GM12874 (cell line): Measurements from ENCODE around the gene COL6A1.

Experiments
- TF ChIP-seq, protein P1 (sequence below): IDR thresholded peaks from 2 replicates; pipeline ENCODE4 v1.5.1; 2011; ENCODE audit warnings: low read depth, mild to moderate bottlenecking, control low read depth, low read length, moderate library complexity; ENCODE audit not compliant: insufficient read depth

COL6A1 gene

DNA sequence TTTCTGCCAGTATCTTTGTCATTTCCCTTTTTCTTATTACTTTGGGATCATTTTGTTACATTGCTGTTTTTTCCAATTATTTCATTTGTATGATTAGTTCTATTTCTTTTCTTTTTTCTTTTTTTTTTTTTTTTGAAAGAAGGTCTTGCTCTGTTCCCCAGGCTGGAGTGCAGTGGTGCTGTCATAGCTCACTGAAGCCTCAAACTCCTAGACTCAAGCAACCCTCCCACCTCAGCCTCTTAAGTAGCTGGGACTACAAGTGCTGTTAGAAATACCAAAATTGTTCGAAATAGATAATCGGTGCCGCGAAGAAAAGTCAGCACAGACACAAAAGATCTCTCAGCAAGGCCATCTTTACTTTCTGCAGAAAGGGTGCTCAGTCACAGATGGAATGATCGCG, 26.6 kb upstream of the COL6A1 start:
- TF ChIP-seq, protein P1, sequence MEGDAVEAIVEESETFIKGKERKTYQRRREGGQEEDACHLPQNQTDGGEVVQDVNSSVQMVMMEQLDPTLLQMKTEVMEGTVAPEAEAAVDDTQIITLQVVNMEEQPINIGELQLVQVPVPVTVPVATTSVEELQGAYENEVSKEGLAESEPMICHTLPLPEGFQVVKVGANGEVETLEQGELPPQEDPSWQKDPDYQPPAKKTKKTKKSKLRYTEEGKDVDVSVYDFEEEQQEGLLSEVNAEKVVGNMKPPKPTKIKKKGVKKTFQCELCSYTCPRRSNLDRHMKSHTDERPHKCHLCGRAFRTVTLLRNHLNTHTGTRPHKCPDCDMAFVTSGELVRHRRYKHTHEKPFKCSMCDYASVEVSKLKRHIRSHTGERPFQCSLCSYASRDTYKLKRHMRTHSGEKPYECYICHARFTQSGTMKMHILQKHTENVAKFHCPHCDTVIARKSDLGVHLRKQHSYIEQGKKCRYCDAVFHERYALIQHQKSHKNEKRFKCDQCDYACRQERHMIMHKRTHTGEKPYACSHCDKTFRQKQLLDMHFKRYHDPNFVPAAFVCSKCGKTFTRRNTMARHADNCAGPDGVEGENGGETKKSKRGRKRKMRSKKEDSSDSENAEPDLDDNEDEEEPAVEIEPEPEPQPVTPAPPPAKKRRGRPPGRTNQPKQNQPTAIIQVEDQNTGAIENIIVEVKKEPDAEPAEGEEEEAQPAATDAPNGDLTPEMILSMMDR = no peak

DNA sequence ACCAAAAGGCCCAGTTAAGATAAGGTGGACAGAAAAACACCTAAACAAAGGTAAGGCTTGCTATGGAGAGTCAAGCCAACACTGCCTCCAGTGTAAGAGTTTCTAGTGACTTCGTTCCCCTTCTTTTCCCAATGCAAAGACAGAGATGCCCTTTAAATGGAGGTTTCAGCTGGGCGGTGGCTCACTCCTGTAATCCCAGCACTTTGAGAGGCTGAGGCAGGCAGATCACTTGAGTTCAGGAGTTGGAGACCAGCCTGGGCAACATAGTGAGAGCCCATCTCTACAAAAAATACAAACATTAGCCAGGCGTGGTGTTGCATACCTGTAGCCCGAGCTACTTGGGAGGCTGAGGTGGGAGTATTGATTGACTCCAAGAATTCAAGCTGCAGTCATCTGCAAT, 24.0 kb upstream of the COL6A1 start:
- TF ChIP-seq, protein P1 = no peak

DNA sequence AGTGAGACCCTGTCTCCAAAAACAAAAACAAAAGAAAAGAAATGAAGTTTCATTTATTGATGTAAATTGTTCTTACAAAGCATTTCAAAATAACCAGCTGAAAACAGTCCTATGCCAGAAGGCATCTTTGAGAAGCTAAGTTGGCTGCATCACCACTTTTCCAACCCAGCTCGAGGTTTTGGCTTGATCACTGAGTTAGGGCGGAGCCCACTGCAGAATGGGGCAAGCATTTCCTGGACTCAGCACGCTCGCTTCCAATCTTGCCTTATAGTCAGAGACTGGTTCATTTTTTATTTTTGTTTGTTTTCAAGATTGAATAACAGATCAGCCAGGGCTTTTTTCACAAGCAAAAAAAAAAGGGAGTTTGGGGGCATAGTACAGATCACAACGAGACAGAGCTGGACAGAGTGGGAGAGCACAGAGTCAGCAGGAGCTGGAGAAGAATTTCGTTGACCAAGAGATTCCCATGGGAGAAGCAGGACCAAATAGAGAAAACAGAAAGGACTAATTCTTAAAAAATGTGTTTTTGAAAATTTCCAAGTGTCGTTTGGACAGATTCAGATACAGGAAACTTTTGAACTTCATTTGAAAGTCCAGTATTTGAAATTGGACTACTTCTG, 23.5 kb upstream of the COL6A1 start:
- TF ChIP-seq, protein P1 = no peak

DNA sequence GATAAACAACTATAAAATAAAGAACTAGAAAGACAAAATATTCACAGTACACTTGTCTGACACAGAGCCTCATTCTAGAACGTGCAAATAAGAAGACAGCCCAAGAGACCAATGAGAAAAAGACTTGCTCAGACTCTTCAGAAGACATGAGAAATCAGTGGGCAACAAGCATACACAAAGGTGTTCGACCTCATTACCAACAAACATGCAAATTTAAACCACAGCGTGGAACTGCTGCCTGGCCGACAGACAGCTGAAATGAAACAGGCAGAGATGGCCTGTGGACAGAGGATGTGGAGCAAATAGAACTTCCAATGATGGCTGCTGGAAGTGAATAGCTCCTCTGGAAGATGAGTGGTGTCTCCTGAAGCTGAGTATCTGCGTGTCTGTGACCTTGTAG, 22.4 kb upstream of the COL6A1 start:
- TF ChIP-seq, protein P1 = no peak

DNA sequence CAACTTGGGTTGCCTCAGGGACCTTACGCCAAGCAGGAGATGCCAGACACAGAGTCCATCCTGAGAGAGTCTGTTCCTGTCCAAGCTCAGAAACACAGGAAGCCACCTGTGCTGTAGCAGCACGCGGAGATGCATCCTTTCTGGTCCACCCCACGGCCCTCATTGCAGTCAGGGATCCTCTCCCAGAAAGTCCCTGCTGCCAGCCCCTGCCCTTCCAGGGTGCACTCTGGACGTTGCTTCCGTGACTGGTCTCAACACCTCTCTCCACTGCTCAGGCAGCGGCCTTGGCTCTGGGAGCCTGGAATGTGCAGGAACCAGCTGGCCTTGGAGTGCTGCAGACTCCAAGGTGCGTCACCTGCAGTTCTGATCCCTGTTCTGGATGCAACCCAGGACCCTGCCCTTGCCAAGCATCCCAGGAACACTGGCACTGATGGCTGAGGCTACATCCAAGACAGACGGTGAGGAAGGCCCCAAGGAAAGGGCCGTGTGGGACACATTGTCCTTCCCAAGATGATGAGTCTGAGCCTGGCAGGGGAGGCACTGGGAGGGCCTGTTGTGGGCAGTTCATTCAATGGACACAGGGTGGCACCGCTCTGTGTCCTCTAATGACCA, 21.7 kb upstream of the COL6A1 start:
- TF ChIP-seq, protein P1 = no peak

DNA sequence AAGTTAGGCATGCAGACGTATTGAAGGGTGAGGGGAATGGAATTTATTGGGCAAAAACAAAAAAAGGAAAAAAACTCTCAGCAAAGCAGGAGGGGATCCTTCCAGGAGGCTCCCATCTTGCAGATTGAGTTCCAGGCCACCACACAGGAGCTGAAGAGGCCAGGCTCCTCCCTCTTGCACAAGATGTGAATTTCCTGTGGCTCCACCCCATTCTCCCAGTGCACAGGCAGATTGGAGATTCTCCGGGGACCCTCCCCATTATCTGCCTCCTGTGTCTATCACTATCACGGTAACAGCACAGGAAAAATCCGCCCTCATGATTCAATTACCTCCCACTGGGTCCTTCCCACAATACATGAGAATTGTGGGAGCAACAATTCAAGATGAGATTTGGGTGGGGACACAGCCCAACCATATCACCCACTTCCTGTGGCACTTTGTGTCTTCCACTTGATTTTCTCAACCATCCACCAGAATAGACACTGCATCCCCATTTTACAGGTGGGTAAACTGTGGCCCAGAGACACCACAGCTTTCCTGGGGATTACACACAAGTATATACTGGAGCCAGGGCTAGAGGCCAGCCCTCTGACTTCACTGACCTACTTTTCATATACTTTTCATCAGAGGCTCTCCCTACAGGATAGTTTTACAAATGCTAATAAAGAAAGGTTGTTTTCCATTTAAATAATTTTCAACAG, 18.9 kb upstream of the COL6A1 start:
- TF ChIP-seq, protein P1 = no peak

DNA sequence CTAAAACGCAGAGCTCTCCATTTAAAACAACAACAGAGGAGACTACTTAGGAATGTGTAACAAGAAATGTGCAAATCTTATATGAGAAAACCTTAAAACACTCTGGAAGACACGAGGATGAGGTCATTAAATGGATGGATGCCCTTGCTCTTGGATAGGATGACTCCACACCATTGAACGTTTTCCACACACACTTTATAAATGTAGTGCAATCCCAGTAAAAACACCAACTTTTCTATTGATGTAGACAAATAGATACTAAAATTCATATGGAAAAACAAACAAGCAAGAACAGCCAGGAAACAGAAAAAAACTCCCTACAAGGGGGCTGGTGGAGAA, 18.4 kb upstream of the COL6A1 start:
- TF ChIP-seq, protein P1 = no peak
